HG02571 (cell line): ENCODE data around the gene ABCA12.

ENCODE experiments used
- ATAC-seq: cut with Tn5 transposase; IDR thresholded peaks from one replicate; pipeline ENCODE4 v1.9.1; 2021; ENCODE audit warnings: mild to moderate bottlenecking, moderate library complexity; ENCODE audit not compliant: unreplicated experiment

The ABCA12 gene

DNA sequence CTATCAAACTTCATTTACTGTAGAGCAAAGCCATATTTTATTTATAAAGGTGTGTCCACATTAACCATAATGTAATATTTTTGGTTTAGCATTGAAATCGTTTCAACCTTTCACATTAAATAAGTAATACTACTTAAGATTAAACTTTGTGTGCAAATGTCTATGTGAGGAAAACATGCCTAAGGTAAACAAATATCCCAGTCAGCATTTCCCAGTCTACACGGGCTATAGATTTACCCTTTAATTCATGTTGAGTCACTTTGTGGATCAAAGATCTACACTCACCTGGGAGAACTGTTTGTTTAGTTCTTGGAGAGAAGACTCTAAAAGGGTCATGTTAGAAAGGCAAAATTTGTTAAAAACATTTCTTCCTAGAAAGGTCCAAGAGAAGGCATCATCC lies 89.1 kb downstream of the ABCA12 start:
- no peak for ATAC-seq

DNA sequence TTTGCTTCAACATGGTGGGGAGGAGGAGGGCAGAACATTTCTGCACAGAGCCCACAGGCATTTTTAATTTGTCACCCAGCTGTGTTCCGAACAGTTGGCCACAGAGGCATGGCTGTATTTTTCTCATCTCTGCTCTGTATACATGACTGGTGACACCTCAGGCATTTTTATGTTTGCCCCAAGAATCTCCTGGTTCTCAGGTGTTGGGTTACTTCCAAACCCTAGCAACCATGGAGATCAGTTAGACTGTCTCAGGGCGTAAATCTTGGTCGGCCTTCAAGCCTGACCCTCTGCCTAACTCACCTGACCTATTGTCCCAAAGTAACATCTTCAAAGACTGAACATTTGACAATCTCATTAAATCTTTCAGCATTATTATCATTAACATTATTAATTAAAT lies 100.0 kb downstream of the ABCA12 start:
- no peak for ATAC-seq

DNA sequence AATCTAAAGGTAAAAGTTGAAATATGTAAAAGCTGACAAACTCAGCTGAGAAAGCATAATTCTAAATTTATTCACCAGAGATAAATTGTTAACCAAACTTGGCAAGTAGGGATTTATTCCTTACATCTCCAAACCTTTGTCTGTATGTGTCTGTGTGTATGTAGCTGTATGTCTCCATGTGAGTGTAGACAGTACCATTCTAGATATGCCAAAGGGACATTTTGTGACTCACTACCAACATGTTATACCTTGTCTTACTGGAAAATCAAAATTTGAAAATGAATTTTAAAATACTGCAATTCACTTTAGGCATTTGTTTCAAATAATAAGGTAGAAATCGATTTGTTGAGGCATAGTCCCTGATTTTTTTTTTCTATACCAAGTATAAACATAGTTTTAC lies 102.1 kb downstream of the ABCA12 start:
- no peak for ATAC-seq

DNA sequence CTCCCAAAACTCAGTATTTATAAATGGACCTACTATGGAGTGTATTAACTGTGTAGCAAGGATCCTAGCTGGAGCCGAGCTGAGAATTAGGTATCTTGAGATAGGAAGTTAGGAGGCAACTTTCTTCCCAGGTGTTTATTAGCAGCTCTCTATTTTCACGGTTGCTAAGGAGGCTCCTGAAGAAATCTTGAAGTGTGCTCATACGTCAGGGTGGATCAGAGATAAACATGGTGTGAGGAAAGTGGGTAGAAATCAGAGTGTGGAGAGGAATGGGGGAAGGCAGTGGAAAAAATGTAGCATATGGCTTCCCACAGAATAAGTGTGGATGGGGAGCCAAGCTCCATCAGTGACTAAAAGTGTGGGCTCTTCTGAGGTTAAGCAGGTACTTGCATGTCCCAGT lies 104.3 kb downstream of the ABCA12 start:
- no peak for ATAC-seq

DNA sequence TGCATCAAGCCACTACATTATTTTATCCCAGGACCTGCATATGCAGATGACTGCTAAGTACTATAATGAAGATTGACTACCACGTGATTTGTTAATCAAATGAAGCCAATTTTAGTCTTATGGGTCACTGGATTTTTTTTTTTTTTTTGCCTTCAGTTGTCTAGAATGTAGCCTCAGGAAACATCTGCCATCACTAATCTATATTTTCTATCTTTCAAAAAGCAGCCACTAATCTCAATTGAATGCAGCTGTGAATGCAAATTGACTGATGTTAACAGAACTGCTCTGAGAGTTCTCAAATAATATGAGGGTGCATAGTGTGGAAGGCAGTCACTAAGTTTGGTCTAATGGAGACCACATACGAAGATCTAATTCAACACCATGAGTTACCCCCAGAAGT lies 106.3 kb downstream of the ABCA12 start:
- ATAC-seq, result peak; percentile 54

DNA sequence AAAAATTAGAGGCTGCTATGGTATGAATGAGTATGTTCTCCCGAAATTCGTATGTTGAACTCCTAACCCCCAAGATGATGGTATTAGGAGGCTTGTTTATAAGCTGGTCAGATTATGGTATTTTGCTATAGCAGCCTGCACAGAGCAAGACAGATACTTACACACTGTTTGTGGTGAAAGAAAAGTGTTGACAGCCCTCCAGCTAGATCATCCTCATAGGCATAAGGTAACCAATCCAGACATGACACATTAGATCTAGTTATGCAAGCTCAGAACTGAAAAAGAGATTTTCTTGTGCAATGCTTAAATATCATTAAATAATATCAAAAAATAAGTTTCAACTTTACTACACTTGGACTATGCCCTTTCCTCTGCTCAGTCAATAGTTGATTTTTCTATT lies 107.1 kb downstream of the ABCA12 start:
- no peak for ATAC-seq

DNA sequence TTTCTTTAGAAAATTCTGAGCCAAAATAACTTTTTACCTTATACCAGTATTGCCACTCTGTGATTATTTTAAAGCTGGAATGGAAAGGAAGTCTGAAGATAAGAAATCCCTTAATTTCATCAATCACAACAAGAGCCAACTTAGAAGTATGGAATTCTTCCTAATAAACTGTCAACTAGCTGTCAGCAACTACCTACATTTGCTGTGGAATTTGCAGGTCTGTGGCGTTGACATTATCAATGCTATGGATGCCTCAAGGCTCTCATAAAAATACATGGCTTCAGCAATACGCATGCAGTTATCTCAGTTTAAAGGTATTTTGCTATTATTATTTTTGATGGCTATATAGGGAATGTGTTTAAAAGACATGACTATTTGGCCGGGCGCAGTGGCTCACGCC lies 108.5 kb downstream of the ABCA12 start:
- ATAC-seq, result no peak

DNA sequence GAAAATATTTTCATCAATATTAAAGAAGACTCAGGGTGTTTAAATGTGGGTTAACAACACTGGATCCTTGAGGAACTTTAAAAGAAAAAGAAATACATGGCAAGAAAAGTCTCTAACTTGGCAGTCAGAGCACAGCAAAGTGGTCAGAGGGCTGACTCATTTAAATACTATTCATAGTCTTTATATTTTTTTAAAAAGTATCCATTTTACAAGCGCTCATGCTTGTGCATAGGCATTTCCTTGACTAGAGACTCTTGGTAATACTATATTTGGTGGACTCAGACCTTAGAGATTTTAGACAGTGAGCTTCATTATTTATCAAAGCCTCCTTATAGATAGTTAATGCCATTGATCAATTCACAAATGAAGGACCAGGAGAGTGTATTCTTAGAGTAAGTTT lies 110.2 kb downstream of the ABCA12 start:
- ATAC-seq, result no peak

DNA sequence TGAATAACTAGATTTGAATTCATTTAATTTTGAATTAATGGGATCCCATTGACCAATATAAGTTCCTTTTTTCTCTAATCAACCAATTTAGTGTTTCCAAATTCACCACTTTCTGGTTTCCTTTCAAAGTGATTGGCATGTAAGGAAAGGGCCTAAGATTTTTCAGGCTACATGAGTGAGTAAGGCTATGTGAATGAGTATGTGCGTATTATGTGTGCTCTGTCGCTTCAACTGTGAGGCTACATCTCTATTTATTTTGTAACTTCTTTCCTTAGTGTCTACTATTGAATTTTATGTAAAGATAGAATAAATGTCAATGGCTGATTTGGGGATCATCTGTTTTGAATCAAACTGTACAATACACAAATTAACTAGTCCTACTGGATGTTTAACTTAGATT lies 110.6 kb downstream of the ABCA12 start:
- ATAC-seq, result no peak

DNA sequence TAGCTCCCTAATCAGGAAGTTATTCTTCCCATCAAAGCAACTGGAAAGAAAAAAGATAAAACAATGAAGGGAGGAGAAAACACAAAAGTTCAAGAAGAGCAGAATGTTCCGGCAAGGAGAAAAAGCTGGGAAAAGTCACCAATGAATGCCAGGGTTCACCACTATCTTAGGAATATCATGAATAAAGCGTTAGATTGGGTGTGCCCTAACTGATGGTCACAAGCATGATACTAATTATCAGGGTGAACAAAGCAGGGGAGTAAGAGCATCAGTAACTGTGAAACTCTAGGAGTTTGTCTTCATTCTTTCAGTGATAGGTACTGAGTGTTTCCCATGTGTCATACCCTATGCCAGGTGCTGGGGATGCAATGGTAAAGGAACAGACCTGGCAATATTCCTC lies 115.5 kb downstream of the ABCA12 start:
- ATAC-seq, result no peak

DNA sequence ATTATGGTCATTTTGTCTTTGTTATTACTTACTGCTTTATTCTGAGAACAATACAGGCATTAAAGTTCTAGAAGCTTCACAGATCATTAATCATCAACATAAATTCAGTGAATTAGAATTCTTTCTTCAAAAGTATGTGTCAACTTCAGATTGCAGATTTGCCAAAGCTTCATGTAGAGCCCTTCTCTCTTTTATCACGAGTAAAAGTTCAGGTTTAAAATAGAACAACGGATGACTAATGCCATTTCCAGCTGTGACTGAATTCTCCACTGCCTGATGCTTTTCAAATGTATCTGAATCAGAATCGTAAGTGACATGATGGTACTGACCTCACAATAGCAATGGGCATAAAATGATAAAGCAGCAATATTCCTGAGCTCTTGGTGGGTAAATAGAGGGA lies 116.0 kb downstream of the ABCA12 start:
- ATAC-seq, result peak; percentile 33

DNA sequence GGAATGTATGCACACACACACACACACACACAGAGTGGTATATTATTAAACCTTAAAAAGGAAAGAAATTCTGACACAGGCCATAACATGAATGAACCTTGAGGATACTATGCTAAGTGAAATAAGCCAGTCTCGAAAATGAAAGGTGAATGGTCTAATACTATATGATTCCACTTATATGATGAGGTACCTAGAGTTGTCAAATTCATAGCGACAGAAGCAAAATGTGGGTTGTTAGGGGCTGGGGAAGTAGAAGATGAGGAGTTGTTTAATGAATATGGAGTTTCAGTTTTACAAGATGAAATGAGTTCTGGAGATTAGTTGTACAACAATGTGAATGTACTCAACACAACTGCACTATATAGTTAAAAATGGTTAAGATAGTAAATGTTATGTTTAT lies 118.1 kb downstream of the ABCA12 start:
- peak; percentile 50 for ATAC-seq

DNA sequence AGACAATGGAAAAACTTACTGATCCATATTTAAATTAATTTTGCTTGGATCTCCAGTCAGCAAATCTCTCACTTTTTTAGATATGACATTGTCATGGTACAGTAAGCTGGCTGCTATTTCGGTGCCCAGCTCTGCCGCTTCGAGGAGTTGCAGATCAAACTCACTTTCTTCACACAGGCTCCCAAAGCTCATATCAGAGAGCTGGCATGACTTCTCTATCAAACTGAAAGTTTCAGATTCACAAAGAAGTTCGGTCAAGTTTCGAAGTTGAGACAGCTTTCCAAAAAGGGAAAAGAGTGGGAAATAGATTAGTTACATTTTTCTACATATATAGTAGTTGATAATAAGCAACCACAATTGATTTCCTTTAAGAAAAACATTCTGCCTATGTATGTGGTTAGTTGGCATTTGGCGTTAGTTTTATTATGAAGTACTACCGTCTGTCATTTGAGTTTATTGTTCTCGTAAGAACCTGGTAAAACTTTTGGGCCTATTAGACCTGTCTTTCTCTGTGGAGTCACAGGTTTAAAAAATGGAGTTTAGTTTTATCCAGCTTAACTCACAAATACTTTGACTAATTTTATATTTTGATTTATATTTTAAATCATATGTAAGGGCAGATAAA lies 118.8 kb downstream of the ABCA12 start:
- ATAC-seq, result peak; percentile 44

DNA sequence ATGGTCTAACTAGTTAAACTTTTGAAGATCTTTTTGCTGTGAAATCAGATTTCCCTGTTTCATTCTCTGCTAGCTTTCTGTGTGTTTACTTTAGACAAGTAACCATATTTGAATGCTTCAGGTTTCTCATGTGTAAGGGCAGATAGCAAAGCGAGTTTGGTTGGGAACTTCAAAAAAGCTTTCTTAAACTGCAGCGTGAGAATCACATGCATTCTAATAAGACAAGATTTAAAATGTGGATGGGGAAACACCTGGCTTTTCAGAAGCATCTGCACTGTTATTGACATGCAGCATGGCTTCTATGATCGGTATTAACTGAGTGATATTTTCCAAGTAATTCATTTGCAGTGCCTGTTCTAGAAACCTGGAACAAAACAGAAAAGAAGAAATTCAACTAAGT lies 119.3 kb downstream of the ABCA12 start:
- ATAC-seq, result peak; percentile 37

DNA sequence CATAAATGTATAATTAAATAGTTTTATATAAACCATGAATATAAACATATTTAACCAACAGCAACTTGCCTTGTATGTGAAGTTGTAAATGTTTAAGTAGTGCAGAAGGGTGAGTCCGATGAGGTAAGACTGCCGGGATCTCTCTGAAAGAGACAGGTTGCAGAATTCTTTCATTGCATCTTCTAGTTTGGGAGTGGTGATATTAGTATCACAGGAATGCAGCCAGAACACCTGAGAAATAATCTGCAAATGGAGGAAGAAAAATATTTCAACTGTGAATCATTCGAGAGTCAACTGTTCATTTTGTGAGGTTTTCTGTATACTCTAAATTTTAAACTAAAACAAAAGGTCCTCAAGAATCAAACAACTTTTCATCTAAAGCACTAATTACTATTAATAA lies 123.0 kb downstream of the ABCA12 start:
- ATAC-seq, result no peak

DNA sequence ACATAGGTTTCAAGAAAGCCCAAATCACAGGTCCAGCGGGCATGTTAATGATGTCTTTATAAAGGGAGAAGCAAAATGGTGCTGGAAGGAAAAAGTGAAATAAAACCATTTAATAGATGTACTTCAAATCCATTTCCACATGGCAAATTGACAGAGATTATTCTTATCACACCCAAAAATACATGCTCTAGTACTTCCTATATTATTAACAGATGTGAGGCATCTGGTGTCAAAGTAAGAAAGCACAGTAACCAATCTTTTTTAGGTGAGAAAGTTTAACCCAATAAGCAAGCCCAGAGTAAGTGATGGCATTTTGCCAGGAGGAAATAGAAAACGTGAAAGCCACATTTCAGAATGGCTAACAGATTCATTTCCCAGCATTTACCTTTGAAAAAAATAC lies 128.0 kb downstream of the ABCA12 start:
- ATAC-seq, result no peak

DNA sequence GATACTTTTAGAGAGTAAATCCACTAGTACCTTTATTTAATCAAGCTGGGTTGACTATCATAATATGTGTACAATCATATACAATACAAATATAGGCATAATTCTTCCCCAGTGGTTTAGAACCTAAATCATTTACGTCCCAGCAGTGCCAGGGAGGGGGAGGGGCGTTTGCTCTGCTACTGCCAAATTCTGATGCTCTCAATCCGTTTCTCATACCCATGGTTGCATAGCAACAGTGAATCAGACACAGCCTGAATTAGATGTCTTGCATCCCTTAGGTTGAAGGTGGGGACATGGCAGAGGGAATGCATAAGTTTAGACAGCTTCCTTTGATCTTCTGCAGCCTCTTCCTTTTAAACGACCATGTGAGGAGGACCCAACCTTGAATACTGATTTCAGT lies 135.4 kb downstream of the ABCA12 start:
- ATAC-seq, result no peak

DNA sequence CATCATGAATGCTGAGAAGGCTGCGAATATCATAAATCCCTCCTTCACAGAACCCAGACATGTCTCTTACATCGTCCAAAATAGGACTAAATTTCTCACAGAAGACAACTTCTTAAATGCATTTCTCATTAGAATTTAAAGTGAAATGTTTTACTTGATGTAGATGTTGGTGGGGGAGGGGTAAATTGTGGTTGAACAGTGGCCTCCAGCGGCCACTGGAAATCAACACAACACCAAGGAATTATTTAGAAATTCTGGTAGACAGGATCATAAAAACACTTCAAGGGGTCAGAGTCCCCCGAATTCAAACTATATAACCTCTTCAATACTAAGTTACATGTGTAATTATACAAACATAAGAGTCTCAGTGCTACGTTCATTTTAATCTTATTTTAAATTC lies 135.9 kb downstream of the ABCA12 start:
- peak; percentile 46 for ATAC-seq

DNA sequence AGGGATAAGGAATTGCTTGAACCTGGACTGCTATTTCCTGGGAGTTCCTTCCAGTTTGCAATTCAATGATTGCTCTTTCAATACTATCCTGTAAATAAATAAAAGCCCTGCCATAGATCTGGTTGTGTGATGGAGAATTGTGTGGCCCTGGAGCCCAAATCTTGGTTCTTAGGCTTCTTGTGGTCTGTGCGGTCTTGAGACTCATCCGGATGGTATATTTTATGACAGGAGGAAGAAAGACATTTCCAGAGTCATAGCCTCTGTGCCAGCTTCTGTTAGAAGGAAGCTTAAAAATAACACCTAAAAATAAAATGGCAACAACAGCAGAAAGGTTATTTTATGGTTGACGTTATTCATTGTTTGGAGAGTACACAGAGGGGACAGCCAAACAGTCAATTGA lies 137.7 kb downstream of the ABCA12 start:
- no peak for ATAC-seq

DNA sequence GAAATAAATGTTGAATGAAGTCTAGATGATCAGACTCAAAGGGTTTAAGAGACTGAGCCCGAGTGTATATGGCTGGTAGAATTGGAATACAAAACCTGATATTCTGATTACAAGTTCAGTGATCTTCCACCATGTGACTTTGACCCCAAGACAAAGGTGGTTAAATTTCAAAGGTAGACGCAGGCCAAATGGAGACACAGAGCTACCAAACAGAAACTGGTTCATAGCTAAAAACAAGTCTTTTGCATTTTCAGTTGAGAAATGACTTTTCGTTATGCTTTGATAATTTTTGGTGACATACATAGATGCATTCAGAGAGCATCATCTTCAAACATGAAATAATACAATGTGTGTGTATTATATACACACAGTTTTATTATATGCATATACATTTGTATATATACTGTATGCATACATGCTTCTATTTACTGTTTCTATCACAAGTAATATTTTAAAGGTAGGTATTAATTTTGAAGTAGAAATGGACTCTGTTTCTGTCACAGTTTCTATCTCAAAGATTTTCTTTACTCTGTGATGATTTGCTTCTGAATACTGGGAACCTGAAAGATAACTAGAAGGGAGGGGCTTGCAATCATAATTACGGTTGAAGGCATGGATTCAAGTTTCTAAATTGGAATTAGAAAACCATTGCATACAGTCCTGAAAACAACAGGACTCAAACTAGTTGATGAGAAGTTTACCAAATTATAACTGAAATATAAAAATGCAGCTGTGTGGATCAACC lies 142.3 kb downstream of the ABCA12 start:
- ATAC-seq, result peak; percentile 87

DNA sequence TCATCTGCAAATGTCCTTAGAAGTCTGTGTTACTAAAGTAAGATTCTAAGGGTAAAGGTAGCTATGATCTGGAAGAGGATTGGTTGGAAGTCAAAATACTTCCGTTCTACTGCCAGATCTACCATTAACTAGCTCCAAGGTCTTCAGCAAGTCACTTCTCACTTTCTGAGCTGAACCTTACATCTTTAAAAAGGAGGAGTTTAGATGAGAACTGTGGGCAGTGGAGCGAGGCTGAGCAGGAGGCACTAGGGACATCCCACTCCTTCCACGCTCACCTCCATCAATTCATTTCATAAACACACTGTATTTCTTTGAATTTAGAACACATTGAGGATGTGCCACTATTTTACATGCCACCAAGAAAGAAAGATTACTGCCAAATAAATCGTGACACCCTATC lies 143.0 kb downstream of the ABCA12 start:
- peak; percentile 55 for ATAC-seq

DNA sequence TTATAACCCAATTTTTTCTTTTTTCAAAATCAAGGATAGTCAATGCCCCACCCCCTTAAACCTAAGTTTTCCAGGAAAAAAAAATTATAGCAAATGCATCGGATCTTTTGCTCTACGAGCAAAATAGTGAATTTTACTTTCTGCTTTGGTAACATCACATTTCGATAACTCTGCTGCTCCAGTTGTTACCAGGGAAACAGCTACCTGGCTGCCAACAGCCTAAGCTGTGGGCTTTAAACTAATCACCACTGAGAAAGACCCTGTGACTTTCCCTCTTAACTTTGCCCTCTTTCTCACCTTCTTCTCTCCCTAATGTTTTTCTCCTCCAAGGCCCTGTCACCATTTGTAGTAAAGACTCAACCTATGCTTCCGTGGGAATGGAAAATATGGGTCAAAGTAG lies 145.5 kb downstream of the ABCA12 start:
- no peak for ATAC-seq

DNA sequence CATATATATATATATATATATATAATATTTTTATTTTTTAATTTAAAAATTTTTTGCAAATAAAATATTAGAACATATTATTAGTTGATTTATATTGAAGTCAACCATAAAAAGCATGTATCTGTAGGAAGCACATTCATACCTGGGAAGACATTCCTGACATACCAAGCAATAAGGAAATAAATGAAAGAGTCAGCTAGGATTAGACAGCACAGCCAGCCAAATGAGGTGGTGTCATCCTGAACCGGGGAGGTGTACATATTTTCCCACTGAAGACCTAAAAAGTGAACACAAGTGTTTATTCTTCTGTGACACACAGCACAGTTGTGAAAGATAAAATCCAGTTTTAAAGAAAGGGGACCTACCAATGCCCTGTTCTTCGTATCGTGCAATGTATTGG lies 149.2 kb downstream of the ABCA12 start:
- no peak for ATAC-seq
